Measurements from ENCODE around the gene RILPL2.
"Not testable (repeated sequence)": the region's sequence is repeated elsewhere in the genome, so short reads cannot be mapped to it uniquely, and the experiment has no call there.

The RILPL2 gene

DNA sequence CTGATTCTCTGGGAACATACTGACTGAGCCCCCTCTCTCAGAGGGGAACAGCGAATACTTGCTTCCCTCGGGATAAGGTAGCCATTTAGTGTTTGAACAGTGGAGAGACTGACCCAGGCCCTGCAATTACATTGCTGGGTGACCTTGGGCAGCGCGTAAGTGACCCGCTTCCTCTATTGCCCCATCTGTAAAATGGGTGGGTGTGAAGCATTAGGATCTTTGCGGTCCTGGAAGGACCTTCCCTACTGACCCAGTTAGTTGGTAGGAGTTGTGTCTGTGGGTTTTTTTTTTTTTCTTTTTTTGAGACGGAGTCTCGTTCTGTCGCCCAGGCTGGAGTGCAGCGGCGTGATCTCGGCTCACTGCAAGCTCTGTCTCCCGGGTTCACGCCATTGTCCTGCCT, 53.8 kb downstream of the RILPL2 start:
- no peak for TF ChIP-seq CTCF (IDR thresholded peaks at IDR 0.05; ENCODE audit: borderline replicate concordance, control extremely low read depth, extremely low read depth, insufficient read depth, missing control alignments)
- in situ Hi-C loops (cut with MboI; ENCODE audit: low sequenced_read_pairs, unreplicated experiment): no loop called here
- no peak for DNase-seq (ENCODE audit: low spot score)

DNA sequence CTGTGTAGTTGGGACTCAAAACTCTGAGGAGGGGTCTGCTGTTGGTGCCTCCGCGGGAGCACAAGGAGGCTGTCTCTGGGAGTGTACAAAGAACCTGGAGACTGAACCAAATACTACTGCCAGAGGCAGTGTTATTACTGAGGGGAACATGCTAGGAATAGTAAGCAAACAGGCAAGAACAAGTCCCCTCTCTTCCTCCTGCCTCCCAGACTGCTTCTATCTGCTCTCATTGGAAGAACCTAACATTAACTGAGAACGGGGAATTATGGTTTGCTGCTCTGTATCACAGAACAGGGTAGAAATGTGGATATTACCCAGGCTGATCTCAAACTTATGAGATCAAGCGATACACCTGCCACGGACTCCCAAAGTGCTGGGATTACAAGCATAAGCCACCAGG, 57.1 kb downstream of the RILPL2 start:
- DNase-seq (ENCODE audit: low spot score): no peak
- no peak for TF ChIP-seq CTCF (IDR thresholded peaks at IDR 0.05; ENCODE audit: borderline replicate concordance, control extremely low read depth, extremely low read depth, insufficient read depth, missing control alignments)
- in situ Hi-C loops (cut with MboI; ENCODE audit: low sequenced_read_pairs, unreplicated experiment): no loop called here

GRCh38 chr12:123372415-123372814, 64.1 kb downstream of the RILPL2 start:
- DNase-seq (ENCODE audit: low spot score); in situ Hi-C loops (cut with MboI; ENCODE audit: low sequenced_read_pairs, unreplicated experiment): not testable (repeated sequence)

DNA sequence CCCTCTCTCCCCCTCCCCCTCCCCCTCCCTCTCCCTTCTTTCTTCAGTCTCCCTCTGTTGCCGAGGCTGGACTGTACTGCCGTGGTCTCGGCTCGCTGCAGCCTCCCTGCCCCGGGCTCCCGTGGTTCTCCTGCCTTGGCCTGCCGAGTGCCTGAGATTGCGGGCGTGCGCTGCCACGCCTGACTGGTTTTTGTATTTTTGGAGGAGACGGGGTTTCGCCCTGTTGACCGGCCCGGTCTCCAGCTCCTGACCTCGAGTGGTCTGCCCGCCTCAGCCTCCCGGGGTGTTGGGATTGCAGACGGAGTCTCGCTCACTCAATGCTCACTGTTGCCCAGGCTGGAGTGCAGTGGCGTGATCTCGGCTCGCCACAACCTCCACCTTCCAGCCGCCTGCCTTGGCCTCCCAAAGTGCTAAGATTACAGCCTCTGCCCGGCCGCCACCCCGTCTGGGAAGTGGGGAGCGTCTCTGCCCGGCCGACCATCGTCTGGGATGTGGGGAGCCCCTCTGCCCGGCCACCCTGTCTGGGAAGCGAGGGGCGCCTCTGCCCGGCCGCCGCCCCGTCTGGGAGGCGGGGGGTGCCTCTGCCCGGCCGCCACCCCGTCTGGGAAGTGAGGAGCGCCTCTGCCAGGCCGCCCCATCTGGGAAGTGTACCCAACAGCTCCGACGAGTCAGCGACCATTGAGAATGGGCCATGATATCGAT, 64.7 kb downstream of the RILPL2 start:
- in situ Hi-C loops (cut with MboI; ENCODE audit: low sequenced_read_pairs, unreplicated experiment); DNase-seq (ENCODE audit: low spot score): not testable (repeated sequence)

DNA sequence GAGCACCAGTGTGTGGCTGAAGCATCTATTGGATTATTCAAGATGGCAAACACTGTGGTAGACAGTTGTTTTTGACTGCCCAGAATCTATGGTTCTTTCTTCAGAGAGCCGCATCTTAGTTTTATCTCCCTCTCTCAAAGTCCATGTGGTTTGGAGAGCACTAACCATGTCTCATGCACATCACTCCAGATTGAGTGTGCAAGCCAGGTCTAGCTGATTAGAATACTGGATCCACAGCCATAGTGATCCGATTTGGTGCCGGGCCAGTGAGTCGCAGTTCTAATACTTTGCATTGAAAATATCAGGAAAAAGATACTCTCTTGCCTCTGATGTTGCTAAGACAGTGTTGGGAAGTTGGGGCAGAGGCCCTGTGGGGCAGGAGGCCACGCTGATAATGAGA, 67.3 kb downstream of the RILPL2 start:
- TF ChIP-seq CTCF (IDR thresholded peaks at IDR 0.05; ENCODE audit: borderline replicate concordance, control extremely low read depth, extremely low read depth, insufficient read depth, missing control alignments): no peak

GRCh38 chr12:123368431-123368830, 68.1 kb downstream of the RILPL2 start:
- in situ Hi-C loops (cut with MboI; ENCODE audit: low sequenced_read_pairs, unreplicated experiment): not testable (repeated sequence)

More for the DNA sequence above, 67.3 kb downstream of the RILPL2 start:
- DNase-seq (ENCODE audit: low spot score): no peak
- in situ Hi-C loops (cut with MboI; ENCODE audit: low sequenced_read_pairs, unreplicated experiment): no loop called here

DNA sequence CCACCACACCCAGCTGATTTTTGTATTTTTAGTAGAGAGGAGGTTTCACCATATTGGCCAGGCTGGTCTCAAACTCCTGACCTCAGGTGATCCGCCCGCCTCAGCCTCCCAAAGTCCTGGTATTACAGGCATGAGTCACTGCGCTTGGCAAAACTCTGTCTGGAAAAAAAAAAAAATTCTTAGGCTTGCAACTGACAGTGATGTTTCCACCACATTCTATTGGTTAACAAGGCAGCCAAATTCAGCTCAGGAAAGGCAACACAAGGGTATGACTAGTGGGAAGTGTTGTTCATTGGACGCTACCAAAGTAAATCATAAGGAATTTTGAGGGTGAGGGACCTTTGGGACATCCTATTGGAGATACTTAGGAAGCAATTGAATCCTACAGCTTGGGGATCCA, 69.0 kb downstream of the RILPL2 start:
- in situ Hi-C loops (cut with MboI; ENCODE audit: low sequenced_read_pairs, unreplicated experiment): no loop called here
- no peak for DNase-seq (ENCODE audit: low spot score)
- TF ChIP-seq CTCF (IDR thresholded peaks at IDR 0.05; ENCODE audit: borderline replicate concordance, control extremely low read depth, extremely low read depth, insufficient read depth, missing control alignments): no peak

More at GRCh38 chr12:123368431-123368830, 68.1 kb downstream of the RILPL2 start:
- DNase-seq (ENCODE audit: low spot score): not testable (repeated sequence)

Data from GM13976 (cell line).